Hepatocyte (in vitro differentiated cells): ENCODE data around the gene NDUFB11.

Experiments used
- EZH2 ChIP-seq: fragments of 200-600 bp; sonication (generic); IDR thresholded peaks from 2 replicates; pipeline ENCODE4 v1.6.1; 2016; ENCODE audit warnings: antibody characterized with exemption, mild to moderate bottlenecking, borderline replicate concordance
- TF ChIP-seq, protein P1 (sequence below): fragments of 200-600 bp; sonication (generic); IDR thresholded peaks from 2 replicates; pipeline ENCODE4 v1.5.1; 2016; ENCODE audit warnings: antibody characterized with exemption, mild to moderate bottlenecking; ENCODE audit not compliant: poor library complexity

DNA sequence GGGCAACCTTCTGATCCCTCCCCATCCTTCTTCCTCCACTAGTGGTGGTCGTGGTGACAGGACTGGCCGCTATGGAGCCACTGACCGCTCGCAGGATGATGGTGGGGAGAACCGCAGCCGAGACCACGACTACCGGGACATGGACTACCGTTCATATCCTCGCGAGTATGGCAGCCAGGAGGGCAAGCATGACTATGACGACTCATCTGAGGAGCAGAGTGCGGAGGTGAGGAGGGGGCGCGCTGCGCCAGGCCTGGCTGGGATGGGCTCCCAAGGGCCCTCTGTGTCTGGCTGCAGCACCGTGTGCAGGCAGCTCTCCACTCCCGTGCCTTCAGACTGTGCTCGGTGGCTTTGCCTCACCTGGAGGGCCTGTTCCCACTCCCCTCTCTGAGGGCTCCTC, 24.8 kb upstream of the NDUFB11 start:
- TF ChIP-seq, protein P1, sequence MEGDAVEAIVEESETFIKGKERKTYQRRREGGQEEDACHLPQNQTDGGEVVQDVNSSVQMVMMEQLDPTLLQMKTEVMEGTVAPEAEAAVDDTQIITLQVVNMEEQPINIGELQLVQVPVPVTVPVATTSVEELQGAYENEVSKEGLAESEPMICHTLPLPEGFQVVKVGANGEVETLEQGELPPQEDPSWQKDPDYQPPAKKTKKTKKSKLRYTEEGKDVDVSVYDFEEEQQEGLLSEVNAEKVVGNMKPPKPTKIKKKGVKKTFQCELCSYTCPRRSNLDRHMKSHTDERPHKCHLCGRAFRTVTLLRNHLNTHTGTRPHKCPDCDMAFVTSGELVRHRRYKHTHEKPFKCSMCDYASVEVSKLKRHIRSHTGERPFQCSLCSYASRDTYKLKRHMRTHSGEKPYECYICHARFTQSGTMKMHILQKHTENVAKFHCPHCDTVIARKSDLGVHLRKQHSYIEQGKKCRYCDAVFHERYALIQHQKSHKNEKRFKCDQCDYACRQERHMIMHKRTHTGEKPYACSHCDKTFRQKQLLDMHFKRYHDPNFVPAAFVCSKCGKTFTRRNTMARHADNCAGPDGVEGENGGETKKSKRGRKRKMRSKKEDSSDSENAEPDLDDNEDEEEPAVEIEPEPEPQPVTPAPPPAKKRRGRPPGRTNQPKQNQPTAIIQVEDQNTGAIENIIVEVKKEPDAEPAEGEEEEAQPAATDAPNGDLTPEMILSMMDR: no peak
- no peak for TF ChIP-seq EZH2
